ENCODE data around the gene KIAA1958. TPM values are rescaled to one million over a fixed set of nuclear protein-coding genes. Genes with fewer than 3 reads are reported as not detected.

Gene KIAA1958
- total and polyA plus RNA-seq, 10 of the 15 experiments (the other 5 are each of a cell fraction or from before 2014, with no cell fraction given): 0.53 to 8.7 (median 4.0) TPM

DNA sequence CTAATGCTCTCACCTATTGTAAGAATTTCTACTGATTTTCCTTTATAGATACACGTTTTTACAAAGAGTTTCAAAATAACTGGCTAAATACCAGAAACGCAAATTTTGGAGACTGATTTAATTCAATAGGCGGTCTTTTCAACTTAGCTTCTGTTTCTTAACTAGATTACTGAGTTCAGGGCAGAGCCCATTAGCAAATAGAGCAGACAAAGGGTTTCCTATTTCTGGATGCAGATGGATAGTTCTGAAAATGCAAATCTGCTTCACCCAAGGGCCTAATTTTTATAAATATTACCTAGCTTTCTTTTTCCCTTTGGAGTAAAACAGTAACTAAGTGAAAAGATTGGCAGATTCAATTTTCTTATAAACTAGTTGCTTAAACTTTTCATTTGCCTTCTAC lies 13.6 kb upstream of the KIAA1958 start (continued):
- TF ChIP-seq, protein P1, sequence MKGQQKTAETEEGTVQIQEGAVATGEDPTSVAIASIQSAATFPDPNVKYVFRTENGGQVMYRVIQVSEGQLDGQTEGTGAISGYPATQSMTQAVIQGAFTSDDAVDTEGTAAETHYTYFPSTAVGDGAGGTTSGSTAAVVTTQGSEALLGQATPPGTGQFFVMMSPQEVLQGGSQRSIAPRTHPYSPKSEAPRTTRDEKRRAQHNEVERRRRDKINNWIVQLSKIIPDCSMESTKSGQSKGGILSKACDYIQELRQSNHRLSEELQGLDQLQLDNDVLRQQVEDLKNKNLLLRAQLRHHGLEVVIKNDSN (IDR thresholded peaks at IDR 0.05; ENCODE audit: borderline replicate concordance, extremely low read length, insufficient read depth, low read depth, low read length): no peak
- no peak for TF ChIP-seq ATF3 (IDR thresholded peaks at IDR 0.05; ENCODE audit: borderline replicate concordance, extremely low read depth, low read depth, low read length)

- H3K9me3 ChIP-seq (replicated peaks; ENCODE audit: control insufficient read depth, insufficient read depth, low read length): no peaks in the 10 kb centered on the region; the same call in 2 of the 3 replicates
- WGBS (ENCODE audit: insufficient coverage, insufficient replicate concordance, low lambda C conversion rate, missing lambda C conversion rate): 98% methylated on average over 2 of the region's 2 CpGs
- H3K4me1 ChIP-seq (ENCODE audit: control insufficient read depth, insufficient read depth, low read length): no peaks in the 10 kb centered on the region
- in situ Hi-C loops (cut with MboI) (no loop called here), intact Hi-C loops (cut with micrococcal nuclease; ENCODE audit: unreplicated experiment) (no loop called here)
- ChIA-PET SMC1A (ENCODE audit: uncharacterized antibody, unreplicated experiment) (interaction anchor here (0.9 kb wide), 1 partner anchor 12 kb away, joined by 4 read pairs; no protein-coding TSS in a partner anchor), POLR2A (no interaction called here), RAD21 (ENCODE audit: unreplicated experiment) (no interaction called here), CTCF (interaction anchor here (0.9 kb wide), 1 partner anchor 18 kb away, joined by 3 read pairs; no protein-coding TSS in a partner anchor)
- H4K20me1 ChIP-seq (ENCODE audit: control insufficient read depth, insufficient read depth): no peaks in the 10 kb centered on the region
- no TSS peak for BruUV-seq (replicated peaks)
- TF ChIP-seq MTA3 (IDR thresholded peaks at IDR 0.05; ENCODE audit: borderline replicate concordance, low read length): no peak
- TF ChIP-seq, protein P2, sequence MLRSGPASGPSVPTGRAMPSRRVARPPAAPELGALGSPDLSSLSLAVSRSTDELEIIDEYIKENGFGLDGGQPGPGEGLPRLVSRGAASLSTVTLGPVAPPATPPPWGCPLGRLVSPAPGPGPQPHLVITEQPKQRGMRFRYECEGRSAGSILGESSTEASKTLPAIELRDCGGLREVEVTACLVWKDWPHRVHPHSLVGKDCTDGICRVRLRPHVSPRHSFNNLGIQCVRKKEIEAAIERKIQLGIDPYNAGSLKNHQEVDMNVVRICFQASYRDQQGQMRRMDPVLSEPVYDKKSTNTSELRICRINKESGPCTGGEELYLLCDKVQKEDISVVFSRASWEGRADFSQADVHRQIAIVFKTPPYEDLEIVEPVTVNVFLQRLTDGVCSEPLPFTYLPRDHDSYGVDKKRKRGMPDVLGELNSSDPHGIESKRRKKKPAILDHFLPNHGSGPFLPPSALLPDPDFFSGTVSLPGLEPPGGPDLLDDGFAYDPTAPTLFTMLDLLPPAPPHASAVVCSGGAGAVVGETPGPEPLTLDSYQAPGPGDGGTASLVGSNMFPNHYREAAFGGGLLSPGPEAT (IDR thresholded peaks at IDR 0.05; ENCODE audit: low read depth): no peak
- no peak for TF ChIP-seq BCL11A (IDR thresholded peaks at IDR 0.05; ENCODE audit: low read depth, low read length)
- no peak for TF ChIP-seq ATF7 (IDR thresholded peaks at IDR 0.05; ENCODE audit: low read depth)
- TF ChIP-seq IKZF2 (IDR thresholded peaks at IDR 0.05): no peak
- TF ChIP-seq SREBF2 (IDR thresholded peaks at IDR 0.05; ENCODE audit: low read length): no peak
- TF ChIP-seq RFX5 (IDR thresholded peaks at IDR 0.05; ENCODE audit: low read depth, low read length): no peak
- TF ChIP-seq ZBED1 (IDR thresholded peaks at IDR 0.05; ENCODE audit: borderline replicate concordance): no peak
- TF ChIP-seq NBN (IDR thresholded peaks at IDR 0.05): no peak
- TF ChIP-seq ZNF687 (IDR thresholded peaks at IDR 0.05): no peak
- H3K4me3 ChIP-seq: no peak overlapping the region
- no peak overlapping the region for H3K27ac ChIP-seq (ENCODE audit: control insufficient read depth, insufficient read depth)
- no peak for DNase-seq (ENCODE audit: low read depth, low spot score)
- no peak for ATAC-seq
- peaks cover 0 to 6% of the 10 kb centered on the region in 2 experiments; a peak in 2 of 4 replicates for H3K36me3 ChIP-seq (ENCODE audit: control insufficient read depth in 2 of 2, insufficient read depth in 2 of 2, low read length in 1 of 2)
- no peak for FAIRE-seq
- H2AFZ ChIP-seq (ENCODE audit: control insufficient read depth, low read depth, low read length): no peak overlapping the region
- no peak overlapping the region for H3K9ac ChIP-seq (ENCODE audit: control insufficient read depth, insufficient read depth, low read length)
- H3K79me2 ChIP-seq (ENCODE audit: control insufficient read depth, insufficient read depth, low read length): no peaks in the 10 kb centered on the region
- no peaks in the 10 kb centered on the region for H3K27me3 ChIP-seq (replicated peaks in 1 of 2; ENCODE audit: control insufficient read depth in 2 of 2, insufficient read depth in 2 of 2, low read length in 1 of 2)
- H3K4me2 ChIP-seq (ENCODE audit: control insufficient read depth, insufficient read depth): no peak overlapping the region
Observed at GRCh38 chr9:112473986-112474385, 12.6 kb upstream of the KIAA1958 start.

Data from GM12878 (cell line).